GM21390 (cell line): ENCODE results near the gene ANKRD16.
"Not testable (repeated sequence)": the region's sequence is repeated elsewhere in the genome, so short reads cannot be mapped to it uniquely, and the experiment has no call there.

Experiments used
- ATAC-seq: cut with Tn5 transposase; IDR thresholded peaks from one replicate; pipeline ENCODE4 v1.9.1; 2021; ENCODE audit not compliant: unreplicated experiment

ANKRD16 gene

DNA sequence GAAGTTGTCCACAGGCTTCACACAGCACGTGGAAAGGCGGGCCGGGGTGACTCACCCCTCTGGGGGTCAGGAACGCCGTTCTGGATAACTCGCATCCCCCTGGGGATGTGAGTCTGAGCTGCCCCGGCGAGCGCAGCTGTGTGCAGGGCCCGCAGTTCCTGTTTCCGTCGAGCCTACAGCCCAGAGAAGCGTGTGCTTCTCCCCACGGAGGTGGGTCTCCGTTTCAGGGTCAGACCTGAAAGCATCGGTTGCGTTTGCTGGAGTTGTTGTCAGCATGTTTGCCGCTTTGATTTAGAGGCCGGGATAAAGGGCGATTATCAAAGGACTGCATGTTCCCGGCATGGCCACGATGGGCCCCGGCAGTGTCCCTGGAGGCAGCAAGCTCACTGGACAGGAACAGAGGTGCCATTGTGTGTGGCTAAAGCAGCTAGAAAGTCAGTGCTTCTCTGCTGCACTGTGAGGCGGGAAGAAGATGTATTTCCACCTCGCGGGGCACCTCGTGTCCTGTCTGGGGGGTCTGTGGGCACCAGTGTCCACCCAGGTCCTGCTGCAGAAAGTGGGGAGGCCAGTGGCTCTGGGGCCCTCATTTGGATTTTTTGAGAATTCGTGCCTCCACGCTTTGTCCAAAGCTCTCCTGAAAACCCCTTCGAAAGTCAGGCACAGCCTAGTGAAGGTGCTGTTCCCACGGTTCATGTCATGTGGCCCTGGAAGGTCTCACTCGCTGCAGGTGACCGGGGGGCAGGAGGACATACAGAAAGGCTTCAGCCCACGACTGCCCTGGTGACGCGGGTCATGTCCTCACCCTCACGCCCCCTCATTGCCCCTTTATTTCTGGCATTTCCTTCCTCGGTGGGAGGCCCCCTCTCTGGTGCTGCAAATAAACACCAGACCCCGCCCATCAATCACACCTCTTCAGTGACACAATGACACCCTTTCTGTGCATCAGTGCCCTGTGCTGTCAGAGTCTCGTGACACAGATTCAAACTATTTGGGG, 49.1 kb downstream of the ANKRD16 start:
- ATAC-seq, result peak; percentile 84

DNA sequence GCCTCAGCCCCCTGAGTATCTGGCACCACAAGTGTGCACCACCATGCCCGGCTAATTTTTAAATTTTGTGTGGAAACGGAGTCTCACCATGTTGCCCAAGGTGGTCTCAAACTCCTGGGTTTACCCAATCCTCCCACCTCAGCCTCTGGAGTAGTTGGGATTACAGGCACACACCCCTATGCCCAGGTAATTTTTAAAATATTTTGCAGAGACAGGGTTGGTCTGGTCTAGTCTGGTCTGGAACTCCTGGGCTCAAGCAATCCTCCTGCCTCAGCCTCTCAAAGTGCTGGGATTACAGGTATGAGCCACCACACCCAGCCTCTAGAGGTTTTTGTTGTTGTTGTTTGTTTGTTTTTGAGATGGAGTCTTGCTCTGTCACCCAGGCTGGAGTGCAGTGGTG, 53.5 kb downstream of the ANKRD16 start:
- not testable (repeated sequence) for ATAC-seq

GRCh38 chr10:5835446-5836095, 54.1 kb downstream of the ANKRD16 start:
- ATAC-seq, result no peak

DNA sequence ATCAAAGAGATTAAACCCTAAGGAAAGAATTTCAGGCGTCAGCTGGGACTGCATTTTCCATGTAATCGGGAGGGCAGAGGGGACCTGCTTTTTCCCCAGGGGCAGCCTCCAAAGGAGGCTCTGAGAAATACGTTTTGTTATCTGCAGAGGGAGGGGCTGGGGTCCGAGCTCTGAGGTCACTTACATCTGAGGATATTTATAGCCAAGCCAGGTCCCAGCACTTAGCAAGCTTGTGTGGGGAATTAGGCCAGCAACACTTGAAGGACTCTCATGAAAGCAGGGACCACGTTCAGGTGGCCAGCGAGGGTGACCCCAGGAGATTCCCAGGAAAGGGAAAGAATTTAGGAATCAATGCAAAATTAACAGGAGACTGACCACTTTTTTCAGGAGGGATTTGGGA, 55.9 kb downstream of the ANKRD16 start:
- no peak for ATAC-seq

DNA sequence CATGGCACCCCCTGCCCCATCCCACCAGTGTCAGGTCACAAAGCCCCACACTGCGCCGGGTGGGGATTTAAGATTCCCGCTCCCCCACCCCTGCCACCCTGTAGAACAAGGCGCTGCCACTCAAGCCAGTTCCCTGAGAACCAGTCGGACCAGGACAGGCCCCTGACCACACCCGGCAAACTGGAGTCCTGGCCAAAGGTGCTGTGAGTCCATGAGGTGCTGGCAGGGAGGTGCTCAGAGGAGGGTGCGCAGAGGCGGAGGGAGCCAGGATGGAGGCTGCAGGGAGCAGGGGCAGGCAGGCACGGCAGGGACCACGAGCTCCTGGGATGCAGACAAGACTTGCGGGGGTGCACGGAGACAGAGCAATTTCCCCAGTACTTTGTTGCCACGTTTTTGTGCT, 56.7 kb downstream of the ANKRD16 start:
- no peak for ATAC-seq

GRCh38 chr10:5831446-5831782, 58.3 kb downstream of the ANKRD16 start:
- no peak for ATAC-seq

- ATAC-seq, result no peak
Observed at GRCh38 chr10:5830629-5831445, 58.9 kb downstream of the ANKRD16 start.

DNA sequence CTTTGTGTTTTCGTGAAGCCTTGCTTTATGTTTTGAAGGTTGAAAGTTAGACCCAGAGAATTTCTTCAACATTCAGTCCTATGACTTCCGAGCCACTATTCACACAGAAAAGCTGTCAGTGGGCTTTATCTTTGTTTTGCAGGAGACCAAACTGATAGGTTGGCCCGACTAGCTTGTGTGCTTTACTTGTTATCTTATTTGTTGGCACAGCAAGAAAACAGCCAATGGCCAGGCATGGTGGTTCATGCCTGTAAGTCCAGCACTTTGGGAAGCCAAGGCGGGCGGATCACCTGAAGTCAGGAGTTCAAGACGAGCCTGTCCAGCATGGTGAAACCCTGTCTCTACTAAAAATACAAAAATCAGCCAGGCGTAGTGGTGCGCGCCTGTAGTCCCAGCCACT, 60.4 kb downstream of the ANKRD16 start:
- ATAC-seq, result no peak

DNA sequence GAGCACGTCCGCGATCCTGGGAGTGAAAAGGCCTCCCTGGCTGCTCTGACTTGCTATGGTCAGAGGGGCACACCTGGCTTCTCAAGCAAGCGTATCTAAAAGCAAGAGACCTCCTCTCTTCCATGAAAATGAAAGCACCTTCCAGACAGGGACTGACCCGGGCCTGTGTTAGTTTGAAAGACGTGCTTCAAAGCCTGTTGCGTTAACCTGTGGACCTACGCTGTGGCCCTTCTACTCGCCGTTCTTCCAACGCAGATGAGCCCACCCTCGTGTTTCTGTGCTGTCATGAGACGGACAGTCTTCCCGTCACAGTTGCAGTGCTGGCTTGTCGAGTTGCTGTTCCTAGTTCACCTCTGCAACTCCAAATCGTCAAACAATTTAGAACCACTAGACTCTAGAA, 61.0 kb downstream of the ANKRD16 start:
- ATAC-seq, result no peak

DNA sequence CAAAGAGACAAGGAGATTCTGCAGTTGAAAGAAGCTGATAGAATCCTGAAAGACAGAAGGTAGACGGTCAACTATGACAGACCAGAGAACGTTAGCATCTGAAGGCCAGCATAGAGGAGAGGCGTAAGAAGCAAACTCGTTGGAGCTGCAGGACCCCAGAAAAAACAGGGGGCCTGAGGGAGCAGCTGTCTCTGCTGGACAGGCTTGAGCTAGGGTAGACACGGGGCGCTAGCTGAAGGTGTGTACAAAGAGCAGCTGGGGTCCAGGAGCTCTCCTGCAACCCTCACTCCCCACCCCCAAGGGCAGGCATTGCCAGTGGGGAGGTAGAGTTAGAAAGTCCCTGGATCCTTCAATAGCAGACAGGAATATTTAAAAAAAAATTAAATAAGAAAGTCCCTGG, 61.9 kb downstream of the ANKRD16 start:
- ATAC-seq, result no peak

DNA sequence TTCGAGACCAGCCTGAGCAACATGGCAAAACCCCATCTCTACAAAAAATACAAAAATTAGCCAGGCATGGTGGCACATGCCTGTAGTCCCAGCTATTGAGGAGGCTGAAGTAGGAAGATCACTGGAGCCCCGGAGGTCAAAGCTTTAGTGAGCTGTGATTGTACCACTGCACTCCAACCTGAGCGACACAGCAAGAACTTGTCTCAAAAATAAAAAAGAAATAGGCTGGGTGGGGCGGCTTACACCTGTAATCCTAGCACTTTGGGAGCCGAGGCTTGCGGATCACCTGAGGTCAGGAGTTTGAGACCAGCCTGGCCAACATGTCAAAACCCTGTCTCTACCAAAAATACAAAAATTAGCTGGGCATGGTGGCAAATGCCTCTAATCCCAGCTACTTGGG, 63.2 kb downstream of the ANKRD16 start:
- ATAC-seq, result not testable (repeated sequence)

- ATAC-seq, result peak; percentile 43
Observed at GRCh38 chr10:5818894-5819293, 70.8 kb downstream of the ANKRD16 start.

DNA sequence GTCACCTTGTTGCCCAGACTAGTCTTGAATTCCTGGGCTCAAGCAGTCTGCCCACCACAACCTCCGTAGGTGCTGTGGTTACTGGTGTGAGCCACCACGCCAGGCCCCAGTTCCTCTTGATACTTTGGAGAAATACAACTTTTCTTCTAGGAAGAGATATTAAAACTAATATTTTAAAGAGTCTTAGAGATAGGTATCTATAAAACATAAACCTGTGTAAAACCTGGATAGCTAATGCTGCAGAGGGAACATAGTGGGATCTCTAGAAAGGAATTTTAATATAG, 71.7 kb downstream of the ANKRD16 start:
- ATAC-seq, result no peak

DNA sequence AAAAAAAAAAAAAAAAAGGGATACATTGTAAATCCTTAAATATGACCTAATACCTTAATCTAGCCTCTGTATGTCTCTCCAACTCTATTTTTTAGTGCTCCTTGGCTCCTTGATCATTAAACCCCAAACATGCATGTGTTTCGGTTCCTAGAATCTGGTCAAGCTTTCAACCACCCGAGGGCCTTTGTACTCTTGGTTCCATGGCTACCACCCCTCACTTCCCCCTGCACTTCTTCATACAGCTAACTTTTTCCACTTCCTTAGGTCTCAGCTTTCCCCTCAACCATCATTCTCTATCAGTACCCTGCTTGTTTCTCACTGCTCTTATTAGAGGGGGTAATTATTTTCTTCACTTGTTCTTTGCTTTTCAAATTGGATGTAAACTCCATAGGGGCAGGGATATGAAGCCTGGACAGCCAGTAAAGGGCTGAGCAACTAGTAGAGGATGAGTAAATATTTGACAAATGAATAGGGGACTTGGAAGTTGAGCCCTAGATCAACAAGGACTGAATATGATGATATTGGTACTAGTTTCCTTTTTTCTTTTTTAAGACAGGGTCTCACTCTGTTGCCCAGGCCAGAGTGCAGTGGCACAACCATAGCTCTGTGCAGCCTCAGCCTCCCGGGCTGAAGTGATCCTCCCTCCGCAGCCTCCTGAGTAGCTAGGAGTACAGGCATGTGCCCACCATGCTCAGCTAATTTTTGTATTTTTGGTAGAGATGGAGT, 72.2 kb downstream of the ANKRD16 start:
- ATAC-seq, result no peak

- ATAC-seq, result no peak
Observed at GRCh38 chr10:5816170-5816569, 73.5 kb downstream of the ANKRD16 start.

GRCh38 chr10:5814110-5815107, 75.3 kb downstream of the ANKRD16 start:
- ATAC-seq, result no peak

GRCh38 chr10:5813341-5814109, 76.2 kb downstream of the ANKRD16 start, which contains the start of gene GDI2:
Gene GDI2, minus strand, starts transcription at chr10:5813434. Its CDS starts 176 bp downstream, at chr10:5813258.
- peak; percentile 76 for ATAC-seq

- peak; percentile 23 for ATAC-seq
Observed at GRCh38 chr10:5813091-5813340, 76.7 kb downstream of the ANKRD16 start.
